ENCODE results near the gene PRPF31.

DNA sequence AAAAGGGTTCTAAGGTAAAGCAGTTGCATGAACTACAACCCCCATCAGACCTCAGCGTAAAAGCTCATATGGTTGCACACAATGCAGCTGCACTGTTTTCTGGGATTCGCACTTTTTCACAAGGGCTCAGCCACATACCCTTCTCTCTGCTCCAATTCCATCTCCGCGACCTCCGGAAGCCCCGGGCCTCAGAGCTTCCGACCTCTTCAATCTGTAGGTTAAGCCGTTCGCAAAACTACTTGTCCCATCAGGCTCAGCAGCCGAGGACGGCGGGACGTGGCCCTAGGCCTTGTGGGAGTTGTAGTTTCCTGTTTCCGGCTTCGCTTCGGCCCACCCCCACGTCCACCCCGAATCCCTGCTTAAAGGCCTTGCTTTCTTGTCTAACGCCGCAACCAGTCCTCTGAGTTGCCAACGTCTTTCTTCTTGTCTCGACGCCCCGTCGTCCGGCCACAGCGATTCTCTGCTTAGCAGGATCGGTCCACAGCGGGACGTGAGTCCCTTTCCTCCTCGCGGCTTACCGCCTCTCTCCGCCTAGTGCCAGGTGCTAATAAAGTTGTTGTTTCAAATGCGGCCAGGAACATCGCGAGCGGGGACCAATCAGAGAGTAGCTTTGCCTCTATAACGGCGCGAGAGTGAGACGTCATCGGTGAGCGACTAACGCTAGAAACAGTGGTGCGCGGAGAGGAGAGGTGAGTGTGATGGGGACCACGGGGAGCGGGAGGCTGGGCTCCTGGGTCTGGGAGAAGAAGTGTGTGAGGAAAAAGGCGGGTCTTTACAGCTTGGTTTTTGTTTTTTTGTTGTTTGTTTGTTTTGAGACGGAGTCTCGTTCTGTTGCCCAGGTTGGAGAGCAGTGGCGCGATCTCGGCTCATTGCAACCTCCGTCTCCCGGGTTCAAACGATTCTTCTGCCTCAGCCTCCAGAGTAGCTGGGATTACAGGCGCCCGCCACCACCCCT, at the start of gene PRPF31, which contains the start of gene TFPT:
- TF ChIP-seq, protein P1, sequence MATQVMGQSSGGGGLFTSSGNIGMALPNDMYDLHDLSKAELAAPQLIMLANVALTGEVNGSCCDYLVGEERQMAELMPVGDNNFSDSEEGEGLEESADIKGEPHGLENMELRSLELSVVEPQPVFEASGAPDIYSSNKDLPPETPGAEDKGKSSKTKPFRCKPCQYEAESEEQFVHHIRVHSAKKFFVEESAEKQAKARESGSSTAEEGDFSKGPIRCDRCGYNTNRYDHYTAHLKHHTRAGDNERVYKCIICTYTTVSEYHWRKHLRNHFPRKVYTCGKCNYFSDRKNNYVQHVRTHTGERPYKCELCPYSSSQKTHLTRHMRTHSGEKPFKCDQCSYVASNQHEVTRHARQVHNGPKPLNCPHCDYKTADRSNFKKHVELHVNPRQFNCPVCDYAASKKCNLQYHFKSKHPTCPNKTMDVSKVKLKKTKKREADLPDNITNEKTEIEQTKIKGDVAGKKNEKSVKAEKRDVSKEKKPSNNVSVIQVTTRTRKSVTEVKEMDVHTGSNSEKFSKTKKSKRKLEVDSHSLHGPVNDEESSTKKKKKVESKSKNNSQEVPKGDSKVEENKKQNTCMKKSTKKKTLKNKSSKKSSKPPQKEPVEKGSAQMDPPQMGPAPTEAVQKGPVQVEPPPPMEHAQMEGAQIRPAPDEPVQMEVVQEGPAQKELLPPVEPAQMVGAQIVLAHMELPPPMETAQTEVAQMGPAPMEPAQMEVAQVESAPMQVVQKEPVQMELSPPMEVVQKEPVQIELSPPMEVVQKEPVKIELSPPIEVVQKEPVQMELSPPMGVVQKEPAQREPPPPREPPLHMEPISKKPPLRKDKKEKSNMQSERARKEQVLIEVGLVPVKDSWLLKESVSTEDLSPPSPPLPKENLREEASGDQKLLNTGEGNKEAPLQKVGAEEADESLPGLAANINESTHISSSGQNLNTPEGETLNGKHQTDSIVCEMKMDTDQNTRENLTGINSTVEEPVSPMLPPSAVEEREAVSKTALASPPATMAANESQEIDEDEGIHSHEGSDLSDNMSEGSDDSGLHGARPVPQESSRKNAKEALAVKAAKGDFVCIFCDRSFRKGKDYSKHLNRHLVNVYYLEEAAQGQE (IDR thresholded peaks at IDR 0.05; ENCODE audit: insufficient read depth in 1 of 2, low read depth in 2 of 2, low read length in 2 of 2), result no peak; a peak in 1 of 4 replicates
- TF ChIP-seq TAF1 (IDR thresholded peaks at IDR 0.05; ENCODE audit: borderline replicate concordance, insufficient read depth, low read length), result peak; percentile 80; the same call in 1 of the 2 replicates
- TF ChIP-seq POLR2AphosphoS5 (IDR thresholded peaks at IDR 0.05; ENCODE audit: low read depth, low read length), result peak; percentile 66; the same call in 1 of the 2 replicates

All from PFSK-1 (cell line).